ENCODE data around the gene TMEM150C.

Gene TMEM150C

GRCh38 chr4:82469791-82470345 is 91.9 kb downstream of the TMEM150C start:
- no peak for DNase-seq

GRCh38 chr4:82467471-82467870 is 94.3 kb downstream of the TMEM150C start:
- no peak for DNase-seq

- DNase-seq = no peak
These were observed 98.6 kb downstream of the TMEM150C start for GRCh38 chr4:82463221-82463620.

GRCh38 chr4:82462415-82462831 is 99.4 kb downstream of the TMEM150C start:
- DNase-seq = peak; percentile 92

GRCh38 chr4:82461710-82462109 is 100.1 kb downstream of the TMEM150C start:
- no peak for DNase-seq

GRCh38 chr4:82458729-82459128 is 103.1 kb downstream of the TMEM150C start:
- no peak for DNase-seq

GRCh38 chr4:82457266-82457665 is 104.5 kb downstream of the TMEM150C start:
- no peak for DNase-seq

- DNase-seq = no peak
These were observed 109.8 kb downstream of the TMEM150C start for GRCh38 chr4:82452026-82452425.

- no peak for DNase-seq
These were observed 110.6 kb downstream of the TMEM150C start for GRCh38 chr4:82450966-82451755.

GRCh38 chr4:82447886-82448285 is 113.9 kb downstream of the TMEM150C start:
- no peak for DNase-seq

- DNase-seq = no peak
These were observed 122.7 kb downstream of the TMEM150C start for GRCh38 chr4:82439088-82439487.

GRCh38 chr4:82437285-82438005 is 124.3 kb downstream of the TMEM150C start:
- no peak for DNase-seq

- no peak for DNase-seq
These were observed 125.0 kb downstream of the TMEM150C start for GRCh38 chr4:82436780-82437179.

GRCh38 chr4:82436130-82436529 is 125.7 kb downstream of the TMEM150C start:
- no peak for DNase-seq

GRCh38 chr4:82434949-82435348 is 126.8 kb downstream of the TMEM150C start:
- no peak for DNase-seq

- no peak for DNase-seq
These were observed 128.0 kb downstream of the TMEM150C start for GRCh38 chr4:82433791-82434190.

Data from activated CD4-positive, alpha-beta T cell treated with anti-CD3 and anti-CD28 coated beads for 48 hours (primary cell).